ENCODE measurements around the gene NRXN2. TPM values are rescaled to one million over a fixed set of nuclear protein-coding genes. Genes with fewer than 3 reads are reported as not detected.

NRXN2 gene
- 0.42 TPM for total RNA-seq
- polyA plus RNA-seq = not detected

DNA sequence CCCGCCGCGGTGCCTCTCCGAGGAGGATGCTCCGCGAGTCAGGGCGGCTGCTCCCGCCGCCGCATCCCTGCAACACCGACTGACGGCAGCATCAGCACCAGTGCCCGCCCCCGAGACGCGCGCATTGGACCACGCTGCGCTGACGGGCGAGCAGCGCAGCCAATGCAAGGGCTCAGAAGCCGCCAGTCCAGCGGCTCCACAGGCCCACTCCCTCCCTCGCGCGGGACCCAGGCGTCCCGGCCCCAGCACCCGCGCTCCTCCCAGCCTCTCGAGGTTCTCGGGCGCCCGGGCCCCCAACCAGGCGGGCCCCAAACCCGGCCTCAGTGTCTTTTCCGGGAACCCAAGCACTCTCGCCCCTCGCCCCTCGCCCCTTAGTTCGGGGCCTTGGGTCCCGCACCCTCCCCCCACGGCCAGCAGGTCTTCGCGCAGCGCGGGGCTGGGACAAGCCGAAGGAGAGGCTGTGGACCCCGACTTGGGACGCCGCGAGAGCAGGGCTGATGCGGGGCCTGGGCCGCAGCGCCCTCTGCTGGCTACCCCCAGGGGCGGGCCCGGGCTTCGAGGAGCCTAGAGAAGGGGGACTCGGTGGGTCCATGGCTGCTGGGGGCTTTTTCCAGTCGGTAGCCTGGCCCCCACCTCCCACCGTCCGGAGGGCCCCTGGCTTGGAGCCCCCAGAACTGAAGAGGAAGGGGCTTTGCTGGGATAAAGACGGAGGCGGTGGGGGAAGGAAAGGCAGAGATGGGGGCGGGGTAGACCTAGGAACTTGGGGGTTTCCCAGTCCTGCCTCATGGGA, at the start of gene NRXN2:
NRXN2 (minus strand) TSS at position 81 of the 790 bp plus-strand sequence. CDS start 9,498 bp downstream, outside the sequence.
- Mint-ChIP-seq H3K27ac (peak within 1 kb of the TSS in 1 of 3 donors; percentile 48), H3K4me1 (peaks cover 0 to 18% (median 5%) of the 10 kb centered on the region in 4 donors), H3K36me3 (peaks cover 4% of the 10 kb centered on the region), H3K9me3 (no peaks in the 10 kb centered on the region), H3K27me3 (peaks cover 38% of the 10 kb centered on the region), H3K4me3 (peak within 1 kb of the TSS; percentile 62 to 80 (median 77))
- Histone ChIP-seq H3K27me3 (ENCODE audit: control insufficient read depth, insufficient read depth, low read length) (no peaks in the 10 kb centered on the region), H3K9me3 (ENCODE audit: control insufficient read depth in 2 of 2, low read length in 2 of 2) (no peaks in the 10 kb centered on the region), H3K36me3 (ENCODE audit: control insufficient read depth, insufficient read depth, low read length) (peaks cover 4% of the 10 kb centered on the region), H3K4me3 (ENCODE audit: low read depth, low read length) (no peak within 1 kb of the TSS), H3K4me1 (ENCODE audit: control insufficient read depth, insufficient read depth, low read length, poor library complexity, severe bottlenecking) (peaks cover 7% of the 10 kb centered on the region), H3K27ac (ENCODE audit: insufficient read depth, low read length, poor library complexity, severe bottlenecking) (peak within 1 kb of the TSS; percentile 69)
- DNase-seq = peak; percentile 81 to 91 (median 83)
- peak; percentile 93 to 94 for ATAC-seq (ENCODE audit: low read depth in 2 of 2)

- DNase-seq (peak in 1 of 3 donors; percentile 48), ATAC-seq (ENCODE audit: low read depth in 2 of 2) (no peak)
- Histone ChIP-seq H3K27ac (ENCODE audit: insufficient read depth, low read length, poor library complexity, severe bottlenecking) (peak overlapping the region; percentile 70), H3K27me3 (ENCODE audit: control insufficient read depth, insufficient read depth, low read length) (no peaks in the 10 kb centered on the region), H3K4me3 (ENCODE audit: low read depth, low read length) (peak overlapping the region; percentile 39), H3K9me3 (ENCODE audit: control insufficient read depth in 2 of 2, low read length in 2 of 2) (no peaks in the 10 kb centered on the region), H3K36me3 (ENCODE audit: control insufficient read depth, insufficient read depth, low read length) (peaks cover 99% of the 10 kb centered on the region), H3K4me1 (ENCODE audit: control insufficient read depth, insufficient read depth, low read length, poor library complexity, severe bottlenecking) (peaks cover 96% of the 10 kb centered on the region)
- H3K27ac Mint-ChIP-seq = peak overlapping the region; percentile 15 to 67 (median 66)
- peaks cover 32 to 96% (median 83%) of the 10 kb centered on the region in 4 donors for H3K4me1 Mint-ChIP-seq
- peaks cover 10% of the 10 kb centered on the region for H3K27me3 Mint-ChIP-seq
- H3K36me3 Mint-ChIP-seq = peaks cover 88% of the 10 kb centered on the region
- no peaks in the 10 kb centered on the region for H3K9me3 Mint-ChIP-seq
- peak overlapping the region; percentile 59 to 96 (median 69) for H3K4me3 Mint-ChIP-seq
Observed at GRCh38 chr11:64772303-64773018, 49.5 kb upstream of the NRXN2 start.

DNA sequence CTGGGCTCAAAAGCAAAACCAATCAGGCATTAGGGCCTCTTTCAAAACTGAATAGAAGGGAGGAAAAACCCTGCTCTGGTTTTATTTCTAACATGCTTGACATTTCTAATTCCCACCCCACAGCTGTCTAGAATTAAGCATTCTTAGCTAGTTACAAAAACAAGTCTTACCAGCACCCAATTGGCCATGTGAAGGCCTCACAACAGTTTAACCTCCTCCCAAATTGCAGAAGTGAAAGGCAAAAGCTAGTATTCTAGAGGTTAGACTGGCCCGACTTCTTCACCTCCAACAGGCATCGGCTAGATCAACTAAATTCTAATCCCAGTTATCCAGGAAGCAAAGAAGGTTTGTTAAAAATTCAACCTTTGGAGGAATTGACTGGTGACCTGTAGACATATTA, 48.9 kb upstream of the NRXN2 start:
- H3K36me3 Mint-ChIP-seq = peaks cover 82% of the 10 kb centered on the region
- H3K4me1 ChIP-seq (ENCODE audit: control insufficient read depth, insufficient read depth, low read length, poor library complexity, severe bottlenecking) = peaks cover 96% of the 10 kb centered on the region
- peak overlapping the region; percentile 70 for H3K27ac ChIP-seq (ENCODE audit: insufficient read depth, low read length, poor library complexity, severe bottlenecking)

GRCh38 chr11:64770120-64770519, 47.1 kb upstream of the NRXN2 start:
- Mint-ChIP-seq H3K4me1 (peaks cover 20 to 93% (median 66%) of the 10 kb centered on the region in 4 donors), H3K36me3 (peaks cover 71% of the 10 kb centered on the region), H3K4me3 (peak overlapping the region in 2 of 4 donors; percentile 66 to 96), H3K9me3 (no peaks in the 10 kb centered on the region), H3K27ac (peak overlapping the region in 2 of 3 donors; percentile 26 to 64), H3K27me3 (peaks cover 6% of the 10 kb centered on the region)
- no peaks in the 10 kb centered on the region for H3K9me3 ChIP-seq (ENCODE audit: control insufficient read depth in 2 of 2, low read length in 2 of 2)
- no peaks in the 10 kb centered on the region for H3K27me3 ChIP-seq (ENCODE audit: control insufficient read depth, insufficient read depth, low read length)
- ATAC-seq (ENCODE audit: low read depth in 2 of 2) (no peak), DNase-seq (no peak)
- H3K36me3 ChIP-seq (ENCODE audit: control insufficient read depth, insufficient read depth, low read length) = peaks cover 92% of the 10 kb centered on the region
- no peak overlapping the region for H3K4me3 ChIP-seq (ENCODE audit: low read depth, low read length)
- no peak overlapping the region for H3K27ac ChIP-seq (ENCODE audit: insufficient read depth, low read length, poor library complexity, severe bottlenecking)
- H3K4me1 ChIP-seq (ENCODE audit: control insufficient read depth, insufficient read depth, low read length, poor library complexity, severe bottlenecking) = peaks cover 95% of the 10 kb centered on the region

More for the DNA sequence above, 48.9 kb upstream of the NRXN2 start:
- DNase-seq (no peak), ATAC-seq (ENCODE audit: low read depth in 2 of 2) (peak in 1 of 2 donors; percentile 19)
- Histone ChIP-seq H3K27me3 (ENCODE audit: control insufficient read depth, insufficient read depth, low read length) (no peaks in the 10 kb centered on the region), H3K36me3 (ENCODE audit: control insufficient read depth, insufficient read depth, low read length) (peaks cover 99% of the 10 kb centered on the region), H3K9me3 (ENCODE audit: control insufficient read depth in 2 of 2, low read length in 2 of 2) (no peaks in the 10 kb centered on the region), H3K4me3 (ENCODE audit: low read depth, low read length) (peak overlapping the region; percentile 48)
- Mint-ChIP-seq H3K4me3 (peak overlapping the region in 3 of 4 donors; percentile 46 to 96 (median 59)), H3K4me1 (peaks cover 26 to 98% (median 79%) of the 10 kb centered on the region in 4 donors), H3K27me3 (peaks cover 7% of the 10 kb centered on the region), H3K9me3 (no peaks in the 10 kb centered on the region), H3K27ac (peak overlapping the region in 2 of 3 donors; percentile 60 to 66)

DNA sequence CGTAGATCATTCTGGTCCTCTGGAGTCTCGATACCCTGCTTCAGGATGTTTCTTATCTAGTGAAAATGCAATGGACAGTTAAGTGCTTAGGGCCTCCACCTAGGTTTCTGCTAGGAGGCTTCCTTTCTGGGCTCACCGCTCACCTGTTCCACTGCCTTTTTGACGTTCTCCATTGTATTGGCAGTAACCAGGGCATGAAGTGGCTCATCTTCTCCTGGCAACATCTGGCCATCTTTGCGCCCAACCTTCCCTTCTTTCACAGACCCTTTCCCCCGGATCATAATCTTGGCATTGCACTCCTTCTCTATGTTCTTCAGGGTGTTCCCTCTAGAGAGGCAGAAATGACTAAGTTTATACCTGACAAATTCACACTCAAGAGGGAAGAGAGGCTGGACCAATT, 46.3 kb upstream of the NRXN2 start:
- Mint-ChIP-seq H3K36me3 (peaks cover 73% of the 10 kb centered on the region), H3K27me3 (peaks cover 11% of the 10 kb centered on the region)

DNA sequence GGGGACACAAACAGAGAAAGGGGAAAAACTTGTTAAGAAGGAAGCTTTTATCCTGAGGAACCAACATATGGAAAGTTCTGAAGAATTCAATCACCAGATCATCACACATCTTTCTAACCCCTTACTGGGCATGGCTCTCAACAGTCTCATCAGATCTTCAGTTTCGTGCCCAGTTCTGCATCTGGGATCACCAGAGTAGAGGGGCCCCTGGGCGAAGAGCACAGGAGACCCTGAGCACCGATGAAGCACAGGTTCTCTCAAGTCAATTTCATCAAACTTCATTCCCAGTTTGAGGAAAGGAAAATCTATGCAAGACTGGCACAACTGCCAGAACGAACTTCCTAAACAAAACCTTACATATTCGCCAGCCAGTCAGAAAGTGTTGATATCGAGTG, 45.3 kb upstream of the NRXN2 start:
- no peak for ATAC-seq (ENCODE audit: low read depth in 2 of 2)
- Mint-ChIP-seq H3K9me3 (no peaks in the 10 kb centered on the region), H3K27ac (peak overlapping the region; percentile 38 to 92 (median 90)), H3K4me1 (peaks cover 33 to 94% (median 65%) of the 10 kb centered on the region in 4 donors), H3K4me3 (peak overlapping the region; percentile 43 to 96 (median 78)), H3K36me3 (peaks cover 66% of the 10 kb centered on the region), H3K27me3 (peaks cover 15% of the 10 kb centered on the region)
- peaks cover 96% of the 10 kb centered on the region for H3K4me1 ChIP-seq (ENCODE audit: control insufficient read depth, insufficient read depth, low read length, poor library complexity, severe bottlenecking)
- peak overlapping the region; percentile 19 for H3K4me3 ChIP-seq (ENCODE audit: low read depth, low read length)
- no peaks in the 10 kb centered on the region for H3K9me3 ChIP-seq (ENCODE audit: control insufficient read depth in 2 of 2, low read length in 2 of 2)
- peak overlapping the region; percentile 80 for H3K27ac ChIP-seq (ENCODE audit: insufficient read depth, low read length, poor library complexity, severe bottlenecking)
- DNase-seq = no peak
- peaks cover 86% of the 10 kb centered on the region for H3K36me3 ChIP-seq (ENCODE audit: control insufficient read depth, insufficient read depth, low read length)
- H3K27me3 ChIP-seq (ENCODE audit: control insufficient read depth, insufficient read depth, low read length) = no peaks in the 10 kb centered on the region

More for the DNA sequence above, 46.3 kb upstream of the NRXN2 start:
- Histone ChIP-seq H3K9me3 (ENCODE audit: control insufficient read depth in 2 of 2, low read length in 2 of 2) (no peaks in the 10 kb centered on the region), H3K36me3 (ENCODE audit: control insufficient read depth, insufficient read depth, low read length) (peaks cover 89% of the 10 kb centered on the region), H3K4me3 (ENCODE audit: low read depth, low read length) (no peak overlapping the region), H3K4me1 (ENCODE audit: control insufficient read depth, insufficient read depth, low read length, poor library complexity, severe bottlenecking) (peaks cover 96% of the 10 kb centered on the region), H3K27me3 (ENCODE audit: control insufficient read depth, insufficient read depth, low read length) (no peaks in the 10 kb centered on the region), H3K27ac (ENCODE audit: insufficient read depth, low read length, poor library complexity, severe bottlenecking) (no peak overlapping the region)
- ATAC-seq (ENCODE audit: low read depth in 2 of 2) (no peak), DNase-seq (no peak)
- Mint-ChIP-seq H3K27ac (peak overlapping the region; percentile 89 to 90 (median 90)), H3K4me3 (peak overlapping the region; percentile 10 to 96 (median 72)), H3K4me1 (peaks cover 25 to 93% (median 68%) of the 10 kb centered on the region in 4 donors), H3K9me3 (no peaks in the 10 kb centered on the region)

- Histone ChIP-seq H3K9me3 (ENCODE audit: control insufficient read depth in 2 of 2, low read length in 2 of 2) (no peaks in the 10 kb centered on the region), H3K27ac (ENCODE audit: insufficient read depth, low read length, poor library complexity, severe bottlenecking) (peak overlapping the region; percentile 80), H3K27me3 (ENCODE audit: control insufficient read depth, insufficient read depth, low read length) (no peaks in the 10 kb centered on the region), H3K4me3 (ENCODE audit: low read depth, low read length) (peak overlapping the region; percentile 11), H3K4me1 (ENCODE audit: control insufficient read depth, insufficient read depth, low read length, poor library complexity, severe bottlenecking) (peaks cover 96% of the 10 kb centered on the region), H3K36me3 (ENCODE audit: control insufficient read depth, insufficient read depth, low read length) (peaks cover 86% of the 10 kb centered on the region)
- peak; percentile 70 to 87 (median 80) for DNase-seq
- Mint-ChIP-seq H3K36me3 (peaks cover 68% of the 10 kb centered on the region), H3K27me3 (peaks cover 15% of the 10 kb centered on the region), H3K9me3 (no peaks in the 10 kb centered on the region), H3K4me1 (peaks cover 37 to 94% (median 65%) of the 10 kb centered on the region in 4 donors), H3K27ac (peak overlapping the region; percentile 90 to 92 (median 91)), H3K4me3 (peak overlapping the region; percentile 78 to 96 (median 85))
- peak; percentile 29 to 38 for ATAC-seq (ENCODE audit: low read depth in 2 of 2)
Observed at GRCh38 chr11:64767344-64768299, 44.6 kb upstream of the NRXN2 start.
